Left ventricle myocardium superior (tissue), 1 donor: Measurements from ENCODE around the gene IL17RA. TPM values are rescaled to one million over a fixed set of nuclear protein-coding genes. Genes with fewer than 3 reads are reported as not detected.
"Not testable (repeated sequence)": the region's sequence is repeated elsewhere in the genome, so short reads cannot be mapped to it uniquely, and the experiment has no call there.

ENCODE experiments used
- ATAC-seq: fragments of 200-7000 bp; cut with Tn5 transposase; one replicate; pipeline ENCODE4 v1.9.1; 2020; ENCODE audit warnings: mild to moderate bottlenecking, moderate library complexity
- DNase-seq: peaks from one replicate; pipeline ENCODE4 v3.0.0-alpha.2; 2020
- intact Hi-C: fragments of 100-400 bp; cut with micrococcal nuclease; formaldehyde crosslinking; loops from one replicate; pipeline ENCODE4 v1.11.0; 2022
- total RNA-seq: library from RNA; stranded (reverse); fragmentation: NEBNext Ultra II Directional; extraction: Animal tissue kit (Norgen Biotek cat#: 25700); gene quantifications from one replicate; pipeline ENCODE4 v1.2.1, GENCODE V29; 2021
- donor health status: DM: no; HTN: yes; CAD: no; lungs with severe emphysema.

IL17RA gene
- total RNA-seq, 1 donor from 2014 or later: 10.1 TPM

DNA sequence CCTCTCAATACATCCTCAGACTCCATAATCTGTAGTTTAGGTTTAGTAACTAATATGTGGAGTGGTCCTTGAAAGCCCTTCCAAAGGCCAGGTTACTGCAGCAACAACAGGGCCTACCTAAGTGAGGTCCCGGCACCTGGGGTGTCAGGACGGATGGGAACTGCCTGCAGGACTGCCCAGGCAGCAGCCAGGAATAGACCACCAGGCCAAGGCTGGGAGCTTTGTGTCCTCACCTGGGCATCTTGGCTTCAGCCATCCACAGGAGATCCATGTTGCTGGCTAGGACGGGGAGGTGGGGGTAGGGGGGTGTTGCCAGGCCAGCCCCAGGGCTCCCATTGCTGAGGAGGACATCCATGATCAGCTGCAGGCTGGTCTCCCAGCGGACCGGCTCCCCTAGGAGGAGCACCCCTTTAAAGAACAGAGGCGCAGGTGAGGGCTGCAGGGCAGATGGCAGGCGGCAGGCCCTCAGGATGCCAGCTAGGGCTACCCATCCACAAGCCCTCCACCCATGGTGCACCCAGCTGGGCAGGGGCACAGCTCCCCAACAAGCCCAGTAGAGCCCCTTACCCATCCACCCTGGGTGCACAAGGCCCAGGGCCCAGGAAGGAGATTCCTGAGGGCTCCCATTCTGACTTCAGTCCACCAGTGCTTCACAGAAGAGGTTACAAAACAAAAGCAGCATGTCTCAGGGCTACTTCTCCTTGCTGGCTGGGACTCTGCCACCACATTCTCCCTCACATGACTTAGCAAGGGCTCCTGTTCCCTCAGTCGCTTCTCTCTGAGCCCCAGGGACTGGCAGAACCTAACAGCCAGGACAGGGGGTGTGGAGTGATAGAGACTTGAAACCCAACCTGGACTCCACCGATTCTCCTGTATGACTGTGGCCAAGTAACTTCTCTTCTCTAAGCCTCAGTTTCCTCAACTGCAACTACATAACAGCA is 56.3 kb downstream of the IL17RA start:
- ATAC-seq (peak; percentile 35), DNase-seq (no peak)
- intact Hi-C loops: no loop called here

DNA sequence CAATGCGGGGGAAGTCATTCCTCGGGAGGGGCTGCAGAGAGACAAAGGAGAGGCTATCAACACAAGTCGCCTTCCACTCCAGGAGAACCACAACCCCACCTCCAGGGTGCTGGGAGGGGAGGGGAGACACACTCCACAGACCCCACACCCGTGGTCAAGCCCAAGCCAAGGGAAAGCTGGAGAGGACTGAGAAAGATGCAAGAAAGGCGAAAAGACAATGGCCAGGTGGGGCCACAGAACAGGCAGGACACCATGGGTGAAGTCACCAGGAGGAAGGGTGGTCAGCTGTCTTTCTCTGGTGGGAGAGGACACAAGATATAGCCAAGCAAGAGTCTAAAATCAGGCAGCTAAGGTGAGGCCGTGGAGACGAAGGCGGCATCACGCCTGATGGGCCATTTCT is 58.3 kb downstream of the IL17RA start:
- intact Hi-C loops: no loop called here
- ATAC-seq: no peak
- DNase-seq: no peak

DNA sequence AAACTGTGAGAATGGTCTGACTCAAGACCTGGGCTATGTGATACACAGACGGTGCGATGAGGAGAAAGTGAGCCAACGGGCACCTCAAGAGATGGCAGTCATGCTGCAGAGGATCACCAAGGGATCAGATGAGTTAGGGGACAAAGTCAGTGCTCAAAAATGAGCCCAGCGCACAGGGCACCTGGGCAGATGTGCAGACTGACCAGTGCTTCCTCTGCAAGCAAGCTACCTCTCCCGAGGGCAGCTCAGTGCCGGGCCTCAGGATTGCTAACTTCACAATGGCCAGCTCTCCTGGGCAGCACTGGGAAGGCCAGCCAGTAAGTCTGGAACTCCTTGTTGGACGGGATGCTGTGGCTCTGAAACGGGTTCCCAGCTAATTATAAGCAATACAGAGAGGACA is 59.0 kb downstream of the IL17RA start:
- no peak for DNase-seq
- ATAC-seq: no peak
- intact Hi-C loops: no loop called here

DNA sequence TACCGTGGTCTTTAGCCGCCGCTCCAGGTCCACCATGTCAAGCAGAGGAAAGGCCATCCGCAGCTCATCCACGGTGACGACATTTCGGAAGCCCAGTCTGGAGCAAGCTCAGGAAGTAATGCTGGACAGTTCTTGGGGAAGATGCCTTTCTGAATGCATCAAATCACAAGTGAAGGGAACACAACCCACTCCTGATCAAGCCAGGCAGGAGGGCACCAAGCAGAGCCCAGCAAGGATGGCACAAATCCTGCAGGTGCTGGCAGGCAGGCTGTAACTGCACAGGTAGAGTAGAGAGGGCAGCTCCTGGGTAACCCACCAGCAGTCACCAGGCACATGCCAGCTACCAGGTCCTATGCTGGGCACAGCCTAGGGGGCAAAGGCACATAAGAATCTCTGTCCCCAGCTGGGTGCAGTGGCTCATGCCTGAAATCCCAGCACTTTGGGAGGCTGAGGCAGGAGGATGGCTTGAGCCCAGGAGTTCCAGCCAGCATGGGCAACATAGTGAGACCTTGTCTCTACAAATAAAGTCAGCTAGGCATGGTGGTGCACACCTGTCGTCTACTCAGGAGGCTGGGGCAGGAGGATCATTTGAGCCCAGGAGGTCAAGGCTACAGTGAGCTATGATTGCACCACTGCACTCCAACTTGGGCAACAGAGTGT is 60.4 kb downstream of the IL17RA start:
- ATAC-seq (no peak), DNase-seq (no peak)
- intact Hi-C loops: no loop called here

DNA sequence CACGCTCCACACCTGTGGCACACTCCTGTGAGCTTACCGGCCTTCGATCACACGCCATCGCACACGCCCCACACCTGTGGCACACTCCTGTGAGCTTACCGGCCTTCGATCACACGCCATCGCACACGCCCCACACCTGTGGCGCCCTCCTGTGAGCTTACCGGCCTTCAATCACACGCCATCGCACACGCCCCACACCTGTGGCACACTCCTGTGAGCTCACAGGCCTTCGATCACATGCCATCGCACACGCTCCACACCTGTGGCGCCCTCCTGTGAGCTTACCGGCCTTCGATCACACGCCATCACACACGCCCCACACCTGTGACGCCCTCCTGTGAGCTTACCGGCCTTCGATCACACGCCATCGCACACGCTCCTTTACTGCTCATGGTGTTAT is 62.7 kb downstream of the IL17RA start:
- DNase-seq, ATAC-seq, intact Hi-C loops: not testable (repeated sequence)

DNA sequence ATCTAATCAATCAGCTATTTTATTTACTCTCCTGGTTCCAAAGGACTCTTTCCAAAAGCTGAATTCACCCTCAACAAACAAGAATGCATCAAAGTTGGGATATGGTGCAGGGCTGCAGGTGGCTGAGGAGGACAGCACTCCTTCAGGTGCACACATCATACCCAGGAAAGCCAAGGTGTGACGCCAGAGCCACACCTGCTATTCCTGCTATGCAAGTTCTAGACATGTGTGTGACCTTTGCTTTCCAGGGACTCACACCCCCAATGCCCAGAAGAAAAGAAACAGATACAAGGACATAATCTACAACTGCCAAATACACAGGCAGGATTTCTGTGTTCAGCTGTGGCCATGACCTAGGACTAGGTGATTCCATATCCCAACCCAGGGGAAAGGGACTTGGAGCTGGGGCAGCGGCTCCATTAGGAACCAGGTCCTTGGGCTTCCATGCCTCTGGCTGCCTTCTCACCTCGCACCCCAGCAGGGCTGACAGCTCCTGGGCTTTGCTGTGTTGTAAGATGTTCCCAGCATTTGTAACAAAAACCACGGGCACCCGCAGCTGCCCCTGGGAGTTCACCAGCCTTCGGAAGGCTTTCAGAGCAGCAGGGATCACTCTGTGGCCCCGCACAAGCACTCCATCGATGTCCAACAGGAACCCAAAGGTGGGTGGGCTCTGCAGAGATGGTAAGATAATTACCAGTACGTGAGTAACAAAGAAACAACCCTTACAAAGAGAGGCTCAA is 64.4 kb downstream of the IL17RA start:
- intact Hi-C loops: no loop called here
- no peak for DNase-seq
- ATAC-seq: no peak

DNA sequence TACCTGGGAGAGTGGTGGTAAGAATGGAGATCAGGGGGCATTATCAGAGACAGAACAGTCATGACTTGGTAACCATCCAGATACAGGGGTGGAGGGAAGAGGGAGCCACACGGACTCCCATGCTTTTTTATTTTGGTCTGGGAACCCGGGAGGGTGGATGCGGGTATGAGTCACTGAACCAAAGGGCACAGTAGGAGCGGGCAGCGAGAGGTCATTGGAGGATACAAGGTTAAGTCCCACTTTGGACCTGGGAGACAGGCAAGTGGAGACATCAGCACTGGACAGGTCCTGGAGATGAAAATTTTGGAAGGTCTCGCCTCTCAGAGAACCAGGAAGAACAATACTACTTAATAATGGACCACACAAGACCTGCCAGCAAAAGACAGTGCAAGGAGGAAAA is 67.5 kb downstream of the IL17RA start:
- intact Hi-C loops: no loop called here
- ATAC-seq (peak; percentile 46), DNase-seq (no peak)

DNA sequence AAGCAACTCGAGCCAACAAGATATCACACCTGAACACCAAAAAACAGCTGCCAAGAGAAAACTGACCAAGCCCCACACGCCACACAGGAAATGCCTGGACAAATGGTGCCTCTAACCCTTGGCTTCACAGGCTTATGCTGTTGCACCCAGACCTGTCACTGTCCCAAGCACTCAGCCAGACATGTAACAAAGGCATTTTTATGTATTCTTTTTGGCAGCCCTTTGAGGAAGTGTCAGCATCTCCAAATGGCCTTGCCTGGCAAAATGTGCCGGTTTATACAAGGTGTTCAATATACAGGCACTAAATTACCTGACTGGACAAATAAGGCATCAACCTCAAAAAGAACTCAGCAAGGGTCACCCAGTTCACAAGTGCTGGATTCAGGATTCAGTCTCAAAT is 68.2 kb downstream of the IL17RA start:
- no peak for DNase-seq
- ATAC-seq: no peak
- intact Hi-C loops: no loop called here

DNA sequence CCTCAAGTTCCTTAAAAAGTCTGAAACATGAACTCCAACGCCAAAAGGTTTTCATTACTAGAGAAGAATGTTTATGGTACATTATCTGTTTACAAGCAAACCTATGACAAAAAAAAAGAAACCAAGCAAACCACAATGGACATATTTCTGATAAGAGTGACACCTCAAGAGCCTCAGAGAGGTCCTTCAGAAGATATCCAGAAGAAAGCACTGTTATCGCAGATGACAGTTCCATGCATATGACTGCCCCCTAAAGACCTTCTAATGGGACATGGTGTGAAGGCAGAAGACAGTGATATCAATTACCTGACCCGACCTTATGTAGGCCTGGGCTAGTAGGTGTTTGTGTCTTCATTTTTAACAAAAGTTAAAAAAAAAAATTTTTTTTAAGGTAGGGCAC is 71.1 kb downstream of the IL17RA start:
- intact Hi-C loops: no loop called here
- DNase-seq: no peak
- ATAC-seq: no peak

DNA sequence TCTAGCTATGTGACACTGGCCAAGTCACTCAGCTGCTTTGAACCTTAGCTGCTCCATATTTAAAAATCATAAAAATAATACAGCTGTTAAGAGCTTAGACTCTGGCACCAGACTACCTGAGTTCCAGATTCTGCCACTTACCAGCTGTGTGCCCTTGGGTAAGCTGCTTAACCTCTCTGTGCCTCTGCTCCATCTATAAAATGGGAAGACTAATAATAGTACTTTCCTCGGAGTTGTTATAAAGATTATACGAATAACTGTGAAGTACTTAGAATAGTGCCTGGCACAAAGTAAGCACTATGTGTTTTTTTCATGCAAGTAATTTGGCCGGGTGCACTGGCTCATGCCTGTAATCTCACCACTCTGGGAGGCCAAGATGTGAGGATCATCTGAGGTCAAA is 72.9 kb downstream of the IL17RA start:
- DNase-seq: no peak
- no peak for ATAC-seq
- intact Hi-C loops: no loop called here

DNA sequence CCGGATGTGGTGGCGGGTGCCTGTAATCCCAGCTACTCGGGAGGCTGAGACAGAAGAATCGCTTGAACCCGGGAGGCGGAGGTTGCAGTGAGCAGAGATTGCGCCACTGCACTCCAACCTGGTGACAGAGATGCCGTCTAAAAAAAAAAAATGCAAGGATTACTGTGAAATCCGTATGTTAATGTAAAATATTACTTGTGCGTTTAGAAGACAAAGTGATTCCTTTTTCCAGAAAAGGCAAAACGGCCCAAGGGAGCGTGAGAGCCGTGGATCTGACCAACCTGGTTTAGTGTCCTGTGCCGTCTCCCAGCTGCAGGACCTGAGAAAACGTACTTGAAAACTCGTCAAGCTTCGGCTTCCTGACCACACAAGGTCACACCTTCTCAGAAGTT is 73.4 kb downstream of the IL17RA start:
- DNase-seq: no peak
- intact Hi-C loops: no loop called here
- no peak for ATAC-seq

DNA sequence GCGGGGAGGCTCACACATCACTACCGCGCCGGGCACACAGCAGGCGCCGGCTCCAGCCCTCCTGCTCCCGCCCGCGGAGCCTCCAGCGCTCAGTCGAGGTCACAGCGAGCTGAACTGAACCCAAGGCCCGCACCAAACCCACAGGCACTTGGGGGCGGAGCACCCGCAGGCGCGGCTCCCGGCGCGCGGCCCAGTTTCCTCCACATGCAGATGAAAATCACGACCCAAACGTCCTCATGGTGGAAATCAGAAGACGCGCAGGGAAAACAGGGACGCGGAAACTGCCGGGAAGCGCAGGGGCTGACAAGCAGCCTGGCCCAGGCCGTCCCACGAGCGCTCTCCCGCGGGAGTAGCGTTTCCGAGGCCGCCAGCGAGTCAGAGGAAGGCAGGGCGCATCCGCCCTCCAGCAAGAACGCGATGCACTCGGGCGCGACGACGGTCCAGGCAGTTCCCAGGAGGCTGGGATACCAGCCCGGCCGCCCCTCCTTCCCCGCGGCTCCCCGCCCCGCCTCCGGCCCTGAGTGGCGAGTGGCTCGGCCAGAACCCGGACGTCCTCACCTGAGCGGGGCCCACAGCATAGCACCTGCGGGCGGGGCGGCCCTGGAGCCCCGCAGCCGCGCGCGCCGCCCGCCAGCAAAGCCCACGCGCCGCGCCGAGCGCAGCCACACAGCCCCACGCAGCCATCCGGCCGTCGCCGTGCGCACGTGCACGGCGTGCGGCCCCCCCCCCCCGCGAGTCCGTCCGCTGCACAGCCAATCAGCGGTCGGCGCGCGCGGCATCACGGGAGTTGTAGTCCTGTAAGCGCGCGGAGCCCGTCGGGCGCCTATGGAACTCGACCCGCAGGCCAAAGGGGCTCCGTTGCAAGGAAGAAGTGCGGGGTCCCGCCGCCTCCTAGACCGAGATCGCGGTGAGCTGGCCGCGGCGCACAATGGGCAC is 74.0 kb downstream of the IL17RA start, which contains the start of gene HDHD5:
TSS of gene HDHD5 (minus strand) at position 710 of the 936 bp plus-strand sequence. CDS start at position 684, 26 bp downstream.
- intact Hi-C loops: no loop called here
- peak; percentile 96 for DNase-seq
- ATAC-seq: peak; percentile 92

DNA sequence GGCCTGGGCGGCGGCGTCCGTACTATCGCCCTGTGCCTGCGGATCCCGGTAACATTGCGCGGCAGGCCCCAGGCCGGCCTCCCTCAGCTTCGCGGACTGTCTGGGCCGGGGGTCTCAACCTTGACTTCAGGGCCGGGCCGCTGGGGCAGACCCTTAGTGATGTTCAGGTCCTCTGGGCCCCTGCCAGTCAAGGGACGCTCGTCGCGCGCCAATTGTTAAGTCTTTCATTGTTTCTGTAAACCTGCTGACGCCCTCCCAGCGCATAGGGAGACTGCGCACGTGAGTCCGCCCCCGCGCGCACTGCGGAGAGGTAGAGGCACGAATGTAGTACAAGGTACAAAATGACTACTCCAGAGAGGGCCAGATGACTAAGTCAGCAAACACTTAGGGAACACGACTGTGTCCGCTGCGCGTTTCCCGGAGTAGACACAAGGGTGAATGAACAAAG is 74.7 kb downstream of the IL17RA start:
- ATAC-seq: peak; percentile 32
- intact Hi-C loops: no loop called here
- peak; percentile 61 for DNase-seq

DNA sequence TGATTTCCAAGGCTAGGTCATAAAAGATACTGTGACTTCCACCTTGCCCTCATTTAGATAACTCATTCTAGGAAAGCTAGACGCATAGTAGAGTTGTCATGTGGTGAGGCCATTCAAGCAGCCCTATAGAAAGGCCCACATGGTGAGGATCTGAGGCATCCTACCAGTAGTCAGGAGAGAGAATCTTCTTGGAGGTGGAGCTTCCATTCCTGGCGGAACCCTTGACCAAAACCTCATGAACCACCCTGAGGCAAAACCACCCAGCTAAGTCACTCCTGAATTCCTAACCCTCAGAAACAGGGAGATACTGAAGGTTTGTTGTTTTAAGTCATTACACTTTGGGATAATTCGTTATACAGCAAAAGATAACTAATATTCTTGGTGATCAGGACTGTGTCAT is 77.2 kb downstream of the IL17RA start:
- ATAC-seq (no peak), DNase-seq (no peak)
- intact Hi-C loops: no loop called here

DNA sequence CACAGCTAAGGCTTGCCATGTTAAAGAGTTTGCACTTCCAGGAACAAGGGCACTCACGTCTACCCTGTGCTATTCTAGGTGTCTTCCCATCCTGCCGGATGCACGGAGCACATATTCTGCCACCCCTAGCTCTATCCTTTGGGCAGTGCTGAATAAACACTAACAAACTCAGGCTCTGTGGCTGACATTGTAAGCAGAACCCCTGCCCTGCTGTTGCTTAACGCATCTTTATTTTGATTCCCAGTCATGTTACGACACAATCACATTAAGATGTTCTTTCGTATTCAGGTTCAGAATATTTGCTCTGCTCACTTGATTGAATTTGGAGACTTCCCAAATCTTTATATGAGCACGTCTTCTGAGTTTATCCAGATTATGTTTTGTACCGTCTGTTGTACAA is 77.9 kb downstream of the IL17RA start:
- ATAC-seq: no peak
- intact Hi-C loops: no loop called here
- DNase-seq: no peak

DNA sequence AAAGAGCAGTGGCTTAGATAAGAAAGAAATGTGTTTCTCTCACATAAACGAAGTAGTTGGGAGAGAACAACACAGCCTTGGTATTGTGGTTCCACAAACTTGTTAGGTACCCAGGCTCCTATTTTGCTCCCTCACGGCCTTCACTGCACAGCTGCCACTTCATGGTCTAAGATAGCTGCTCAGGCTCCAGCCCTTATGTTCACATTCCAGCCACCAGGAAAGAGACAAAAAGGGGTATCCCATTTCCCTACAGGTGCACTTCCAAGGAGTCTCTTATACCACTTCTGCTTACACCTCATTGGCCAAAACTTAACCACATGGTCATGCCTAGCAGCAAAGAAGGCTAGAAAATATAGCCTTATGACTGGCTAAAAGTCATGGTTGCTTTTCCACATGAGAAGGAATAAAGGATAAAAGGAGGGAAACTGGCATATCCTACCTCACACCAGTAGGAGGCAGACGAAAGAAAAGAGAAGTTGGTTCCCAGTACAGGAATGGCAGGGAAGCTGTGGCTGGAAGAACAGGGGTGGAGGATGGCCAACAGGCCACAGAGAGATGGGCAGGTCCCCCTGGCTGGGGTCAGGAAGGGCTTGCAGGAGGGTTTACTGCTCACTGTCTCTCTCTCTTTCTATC is 79.7 kb downstream of the IL17RA start:
- intact Hi-C loops: no loop called here
- DNase-seq (no peak), ATAC-seq (no peak)
